ENCODE measurements around the gene KCNG4.

The KCNG4 gene

DNA sequence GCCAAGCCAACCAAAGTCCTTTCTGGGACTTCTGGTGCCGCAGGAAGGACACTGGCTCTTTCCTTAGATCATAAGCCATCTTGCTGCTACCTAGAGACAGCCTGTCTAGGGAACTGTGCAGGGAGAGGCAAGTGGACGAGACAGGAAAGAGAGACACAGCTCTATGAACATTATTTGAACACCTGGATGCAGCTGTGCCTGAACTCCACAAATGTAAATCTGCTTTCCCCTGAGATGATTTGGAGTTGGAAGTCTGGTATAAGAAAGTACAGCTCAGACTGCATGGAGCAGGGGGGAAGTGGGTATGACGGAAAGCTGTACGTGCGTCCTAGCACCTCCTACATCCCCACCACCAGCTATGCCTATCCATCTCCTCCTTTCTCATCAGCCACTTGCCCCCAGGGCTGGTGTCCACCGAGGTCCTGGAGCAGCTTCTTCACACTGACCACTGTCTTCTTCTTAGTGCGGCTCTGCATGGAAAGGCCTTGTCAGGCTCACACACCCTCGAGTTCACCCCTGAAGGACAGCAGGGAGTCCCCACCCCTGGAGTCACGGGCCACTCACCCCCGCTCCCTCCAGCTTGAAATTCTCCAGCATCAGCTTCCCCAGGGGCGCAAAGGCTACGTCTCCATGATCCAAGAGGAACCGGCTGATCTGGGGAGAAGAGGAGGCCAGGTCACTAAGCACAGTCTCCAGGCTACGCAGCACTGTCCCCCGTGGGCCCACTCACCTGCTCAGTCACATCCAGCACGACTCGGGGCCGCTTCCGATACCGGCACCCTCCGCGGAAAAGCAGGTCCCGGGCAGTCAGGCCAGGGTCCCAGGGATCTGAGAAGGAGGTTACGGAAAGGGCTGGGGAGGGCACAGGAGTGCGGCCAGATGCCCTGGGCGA is 56.9 kb downstream of the KCNG4 start:
- H3K4me3 ChIP-seq (ENCODE audit: low read depth, low read length) = no peak overlapping the region
- no peak for TF ChIP-seq CTCF (IDR thresholded peaks at IDR 0.05; ENCODE audit: low read depth, low read length)

GRCh38 chr16:84182104-84182503 is 57.7 kb downstream of the KCNG4 start:
- no peak for TF ChIP-seq CTCF (IDR thresholded peaks at IDR 0.05; ENCODE audit: low read depth, low read length)
- H3K4me3 ChIP-seq (ENCODE audit: low read depth, low read length) = no peak overlapping the region

GRCh38 chr16:84181144-84181915 is 58.5 kb downstream of the KCNG4 start:
- TF ChIP-seq CTCF (IDR thresholded peaks at IDR 0.05; ENCODE audit: low read depth, low read length) = no peak
- H3K4me3 ChIP-seq (ENCODE audit: low read depth, low read length) = no peak overlapping the region

DNA sequence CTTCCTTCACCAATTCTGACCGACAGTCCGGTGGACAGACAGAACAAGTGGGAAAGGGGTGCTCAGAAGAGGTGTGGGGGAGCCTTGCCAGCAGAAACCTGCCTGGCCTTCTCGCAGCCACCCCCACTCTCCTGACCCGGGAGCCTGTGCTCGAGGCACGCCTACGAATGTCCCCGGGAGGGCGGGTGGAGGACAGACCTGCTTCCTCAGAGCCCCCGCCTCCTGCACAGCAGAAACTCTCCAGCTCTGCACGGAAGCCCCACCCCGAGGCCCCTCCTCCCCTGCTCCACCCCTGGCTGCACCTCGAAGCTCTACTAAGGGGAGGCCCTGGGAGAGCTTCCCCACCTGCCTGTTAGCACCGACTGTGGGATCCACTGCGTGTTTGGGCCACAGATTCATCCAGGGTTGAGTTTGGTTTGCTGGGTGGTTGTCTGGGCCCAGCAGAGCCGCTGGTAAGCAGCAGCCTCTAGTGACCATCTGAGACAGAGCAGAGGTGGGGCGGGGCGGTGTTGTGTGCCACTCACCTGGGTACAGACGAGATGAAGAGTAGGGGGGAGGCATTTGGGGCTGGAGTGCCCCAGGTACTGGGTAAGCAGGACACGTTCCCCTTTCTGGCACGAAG is 59.2 kb downstream of the KCNG4 start:
- H3K4me3 ChIP-seq (ENCODE audit: low read depth, low read length) = no peak overlapping the region
- no peak for TF ChIP-seq CTCF (IDR thresholded peaks at IDR 0.05; ENCODE audit: low read depth, low read length)

DNA sequence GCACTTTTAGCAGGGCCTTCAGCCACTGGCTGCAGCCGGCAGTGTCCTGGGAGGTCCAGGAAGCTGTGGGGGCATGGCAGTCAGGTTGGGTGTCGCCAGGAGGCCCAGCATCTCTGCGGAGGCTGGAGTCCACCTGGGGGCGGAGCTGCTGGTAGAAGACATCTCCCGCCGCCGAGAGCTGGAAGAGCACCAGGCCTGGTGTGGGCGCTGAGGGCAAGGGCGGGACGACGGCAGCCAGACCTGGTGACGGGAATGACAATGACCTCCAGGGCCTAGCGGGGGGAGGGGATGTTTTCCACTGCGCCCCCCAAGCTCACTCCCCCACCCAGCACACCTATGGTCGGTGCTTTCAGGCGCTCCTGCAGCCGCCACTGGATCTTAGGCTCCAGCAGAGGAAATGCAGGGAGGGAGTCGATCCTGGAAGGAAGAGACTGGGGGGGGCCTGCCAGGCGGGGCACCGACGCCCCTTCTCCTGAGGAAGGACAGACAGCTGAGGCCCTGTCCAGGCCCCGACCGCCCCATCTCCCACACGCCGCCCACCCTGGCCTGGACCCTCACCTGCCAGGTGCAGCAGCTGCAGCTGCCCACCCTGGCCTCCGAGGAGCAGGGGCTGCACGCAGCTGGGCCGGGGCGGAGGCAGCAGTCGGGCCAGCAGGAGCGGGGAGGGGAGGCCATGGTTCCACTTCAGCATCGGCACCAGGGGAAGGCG is 60.0 kb downstream of the KCNG4 start:
- H3K4me3 ChIP-seq (ENCODE audit: low read depth, low read length) = no peak overlapping the region
- TF ChIP-seq CTCF (IDR thresholded peaks at IDR 0.05; ENCODE audit: low read depth, low read length) = no peak

GRCh38 chr16:84178892-84179611 is 60.8 kb downstream of the KCNG4 start:
- no peak for TF ChIP-seq CTCF (IDR thresholded peaks at IDR 0.05; ENCODE audit: low read depth, low read length)

More at GRCh38 chr16:84178892-84179611, 60.8 kb downstream of the KCNG4 start:
- H3K4me3 ChIP-seq (ENCODE audit: low read depth, low read length) = no peak overlapping the region
